Left ventricle myocardium superior (tissue), 1 donor: Measurements from ENCODE around the gene ZSCAN1. TPM values are rescaled to one million over a fixed set of nuclear protein-coding genes. Genes with fewer than 3 reads are reported as not detected.
A peak's percentile ranks its signal among the peaks of the same experiment; 100 is the strongest.
"Not testable (repeated sequence)": the region's sequence is repeated elsewhere in the genome, so short reads cannot be mapped to it uniquely, and the experiment has no call there.

Experiments
- ATAC-seq: fragments of 200-7000 bp; cut with Tn5 transposase; one replicate; pipeline ENCODE4 v1.9.1; 2020; ENCODE audit warnings: mild to moderate bottlenecking, moderate library complexity
- DNase-seq: peaks from one replicate; pipeline ENCODE4 v3.0.0-alpha.2; 2020
- intact Hi-C: fragments of 100-400 bp; cut with micrococcal nuclease; formaldehyde crosslinking; loops from one replicate; pipeline ENCODE4 v1.11.0; 2022
- long read RNA-seq: library from polyadenylated mRNA; unstranded; transcript quantifications from one replicate; pipeline ENCODE4 v2.0.0, GENCODE V29; 2021
- total RNA-seq: library from RNA; stranded (reverse); fragmentation: NEBNext Ultra II Directional; extraction: Animal tissue kit (Norgen Biotek cat#: 25700); gene quantifications from one replicate; pipeline ENCODE4 v1.2.1, GENCODE V29; 2021
- donor health status: DM: no; HTN: yes; CAD: no; lungs with severe emphysema.

The ZSCAN1 gene
- not detected for total RNA-seq
- long read RNA-seq = 0 reads

GRCh38 chr19:58033741-58034476, at the start of gene ZSCAN1:
ZSCAN1 (plus strand) TSS chr19:58034025; CDS start chr19:58037837, 3,812 bp downstream.
- DNase-seq (peak; percentile 94), ATAC-seq (peak; percentile 99)
- intact Hi-C loops = no loop called here

- intact Hi-C loops = no loop called here
- ATAC-seq (no peak), DNase-seq (no peak)
Observed at GRCh38 chr19:57992841-57993240, 41.0 kb upstream of the ZSCAN1 start.

- no peak for ATAC-seq
- DNase-seq = no peak
- intact Hi-C loops = no loop called here
Observed at GRCh38 chr19:58000677-58001076, 33.1 kb upstream of the ZSCAN1 start.

GRCh38 chr19:58001895-58002369, 31.9 kb upstream of the ZSCAN1 start:
- intact Hi-C loops = no loop called here
- DNase-seq = no peak
- ATAC-seq = peak; percentile 12

- intact Hi-C loops = no loop called here
- ATAC-seq = peak; percentile 99
- peak; percentile 94 for DNase-seq
Observed at GRCh38 chr19:58002384-58003173, 31.2 kb upstream of the ZSCAN1 start, which contains the start of gene ZNF606. ZNF606 (minus strand) TSS chr19:58002820; CDS start chr19:58001319, 1,501 bp downstream.

- DNase-seq (no peak), ATAC-seq (peak; percentile 11)
- intact Hi-C loops = no loop called here
Observed at GRCh38 chr19:58003174-58003828, 30.5 kb upstream of the ZSCAN1 start.

- no peak for ATAC-seq
- intact Hi-C loops = no loop called here
- no peak for DNase-seq
Observed at GRCh38 chr19:58007285-58007684, 26.5 kb upstream of the ZSCAN1 start.

GRCh38 chr19:58008877-58009276, 24.9 kb upstream of the ZSCAN1 start:
- intact Hi-C loops, DNase-seq, ATAC-seq: not testable (repeated sequence)

GRCh38 chr19:58009301-58009665, 24.5 kb upstream of the ZSCAN1 start:
- intact Hi-C loops = no loop called here
- no peak for ATAC-seq
- no peak for DNase-seq

GRCh38 chr19:58009666-58010301, 24.0 kb upstream of the ZSCAN1 start:
- DNase-seq (peak; percentile 93), ATAC-seq (peak; percentile 97)
- intact Hi-C loops = no loop called here

- DNase-seq (no peak), ATAC-seq (no peak)
- intact Hi-C loops = no loop called here
Observed at GRCh38 chr19:58010507-58010906, 23.3 kb upstream of the ZSCAN1 start.

- DNase-seq (no peak), ATAC-seq (no peak)
- intact Hi-C loops = no loop called here
Observed at GRCh38 chr19:58014141-58014540, 19.7 kb upstream of the ZSCAN1 start.

GRCh38 chr19:58020129-58020528, 13.7 kb upstream of the ZSCAN1 start:
- intact Hi-C loops = no loop called here
- DNase-seq = no peak
- ATAC-seq = no peak

- ATAC-seq (peak; percentile 97), DNase-seq (no peak)
- intact Hi-C loops = no loop called here
Observed at GRCh38 chr19:58021541-58022282, 12.1 kb upstream of the ZSCAN1 start.

- ATAC-seq = no peak
- intact Hi-C loops = no loop called here
- no peak for DNase-seq
Observed at GRCh38 chr19:58022283-58022660, 11.6 kb upstream of the ZSCAN1 start.

GRCh38 chr19:58024661-58025060, 9.2 kb upstream of the ZSCAN1 start:
- intact Hi-C loops = no loop called here
- no peak for DNase-seq
- ATAC-seq = no peak

GRCh38 chr19:58034477-58034793, 610 bp downstream of the ZSCAN1 start:
- ATAC-seq (no peak), DNase-seq (no peak)
- intact Hi-C loops = no loop called here

- intact Hi-C loops = no loop called here
- DNase-seq (no peak), ATAC-seq (no peak)
Observed at GRCh38 chr19:58035863-58036262, 2.0 kb downstream of the ZSCAN1 start.
